A673 (cell line): Measurements from ENCODE around the gene GNG7.

Experiments used
- EZH2 ChIP-seq: fragments of 200-600 bp; sonication (generic); IDR thresholded peaks from 2 replicates; pipeline ENCODE4 v1.6.1; 2017; ENCODE audit warnings: borderline replicate concordance, low read depth, mild to moderate bottlenecking, mixed read lengths, antibody characterized with exemption, low read length; ENCODE audit not compliant: poor library complexity, severe bottlenecking
- TF ChIP-seq, protein P1 (sequence below): fragments of 300-800, 200-600 bp; sonication (generic); conservative IDR thresholded peaks from 2 replicates; pipeline ENCODE4 v1.5.1; 2017; ENCODE audit warnings: low read depth, mild to moderate bottlenecking, antibody characterized with exemption, low read length, moderate library complexity, mixed read lengths

GRCh38 chr19:2722541-2723344 is 20.2 kb upstream of the GNG7 start:
- TF ChIP-seq, protein P1, sequence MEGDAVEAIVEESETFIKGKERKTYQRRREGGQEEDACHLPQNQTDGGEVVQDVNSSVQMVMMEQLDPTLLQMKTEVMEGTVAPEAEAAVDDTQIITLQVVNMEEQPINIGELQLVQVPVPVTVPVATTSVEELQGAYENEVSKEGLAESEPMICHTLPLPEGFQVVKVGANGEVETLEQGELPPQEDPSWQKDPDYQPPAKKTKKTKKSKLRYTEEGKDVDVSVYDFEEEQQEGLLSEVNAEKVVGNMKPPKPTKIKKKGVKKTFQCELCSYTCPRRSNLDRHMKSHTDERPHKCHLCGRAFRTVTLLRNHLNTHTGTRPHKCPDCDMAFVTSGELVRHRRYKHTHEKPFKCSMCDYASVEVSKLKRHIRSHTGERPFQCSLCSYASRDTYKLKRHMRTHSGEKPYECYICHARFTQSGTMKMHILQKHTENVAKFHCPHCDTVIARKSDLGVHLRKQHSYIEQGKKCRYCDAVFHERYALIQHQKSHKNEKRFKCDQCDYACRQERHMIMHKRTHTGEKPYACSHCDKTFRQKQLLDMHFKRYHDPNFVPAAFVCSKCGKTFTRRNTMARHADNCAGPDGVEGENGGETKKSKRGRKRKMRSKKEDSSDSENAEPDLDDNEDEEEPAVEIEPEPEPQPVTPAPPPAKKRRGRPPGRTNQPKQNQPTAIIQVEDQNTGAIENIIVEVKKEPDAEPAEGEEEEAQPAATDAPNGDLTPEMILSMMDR = no peak
- TF ChIP-seq EZH2 = no peak
